ENCODE results near the gene CSNK1G3.
A peak's percentile ranks its signal among the peaks of the same experiment; 100 is the strongest.
"Not testable (repeated sequence)": the region's sequence is repeated elsewhere in the genome, so short reads cannot be mapped to it uniquely, and the experiment has no call there.

CSNK1G3 gene

GRCh38 chr5:123561230-123561629, 49.3 kb downstream of the CSNK1G3 start:
- no peak for DNase-seq

GRCh38 chr5:123571927-123572326, 60.0 kb downstream of the CSNK1G3 start:
- DNase-seq = no peak

- DNase-seq = no peak
Measured at GRCh38 chr5:123578390-123578789, 66.4 kb downstream of the CSNK1G3 start.

- DNase-seq = no peak
Measured at GRCh38 chr5:123579410-123579809, 67.4 kb downstream of the CSNK1G3 start.

- no peak for DNase-seq
Measured at GRCh38 chr5:123582550-123583285, 70.7 kb downstream of the CSNK1G3 start.

GRCh38 chr5:123585871-123586270, 73.9 kb downstream of the CSNK1G3 start:
- no peak for DNase-seq

GRCh38 chr5:123594434-123594833, 82.5 kb downstream of the CSNK1G3 start:
- no peak for DNase-seq

GRCh38 chr5:123597018-123597417, 85.0 kb downstream of the CSNK1G3 start:
- no peak for DNase-seq

GRCh38 chr5:123598028-123598689, 86.2 kb downstream of the CSNK1G3 start:
- DNase-seq = no peak

GRCh38 chr5:123599171-123599570, 87.2 kb downstream of the CSNK1G3 start:
- no peak for DNase-seq

- no peak for DNase-seq
Measured at GRCh38 chr5:123601610-123602009, 89.6 kb downstream of the CSNK1G3 start.

- DNase-seq = no peak
Measured at GRCh38 chr5:123605822-123606221, 93.8 kb downstream of the CSNK1G3 start.

GRCh38 chr5:123610209-123610608, 98.2 kb downstream of the CSNK1G3 start:
- no peak for DNase-seq

GRCh38 chr5:123610665-123611405, 98.9 kb downstream of the CSNK1G3 start:
- peak; percentile 34 for DNase-seq

GRCh38 chr5:123611406-123611709, 99.4 kb downstream of the CSNK1G3 start:
- no peak for DNase-seq

- DNase-seq = no peak
Measured at GRCh38 chr5:123617561-123617960, 105.6 kb downstream of the CSNK1G3 start.

GRCh38 chr5:123626051-123626450, 114.1 kb downstream of the CSNK1G3 start:
- DNase-seq = no peak

- no peak for DNase-seq
Measured at GRCh38 chr5:123628860-123629544, 117.0 kb downstream of the CSNK1G3 start.

- DNase-seq = no peak
Measured at GRCh38 chr5:123636006-123636405, 124.0 kb downstream of the CSNK1G3 start.

GRCh38 chr5:123637028-123637427, 125.1 kb downstream of the CSNK1G3 start:
- not testable (repeated sequence) for DNase-seq

GRCh38 chr5:123639244-123639643, 127.3 kb downstream of the CSNK1G3 start:
- DNase-seq = no peak

GRCh38 chr5:123645024-123645603, 133.1 kb downstream of the CSNK1G3 start:
- no peak for DNase-seq

- no peak for DNase-seq
Measured at GRCh38 chr5:123647066-123647465, 135.1 kb downstream of the CSNK1G3 start.

Measured in NCI-H146 (cell line).